OCI-LY7 (cell line): ENCODE results near the gene HGFAC. TPM values are rescaled to one million over a fixed set of nuclear protein-coding genes. Genes with fewer than 3 reads are reported as not detected.

Experiments used
- BruUV-seq: library from RNA; stranded (reverse); fragments of 400-500 nt; replicated peaks from 2 replicates; lab custom pipeline; 2021; lab: Mats Ljungman, UMichigan
- CTCF ChIA-PET: fragments of 300-600 bp; sonication (Branson Sonifier 250); formaldehyde crosslinking; loops from one replicate; lab custom pipeline; 2022; ENCODE audit warnings: antibody characterized with exemption; ENCODE audit not compliant: unreplicated experiment; lab: Charles Lee
- POLR2A ChIA-PET: fragments of 300-600 bp; sonication (Branson Sonifier 250); formaldehyde crosslinking; loops from one replicate; lab custom pipeline; 2022; ENCODE audit warnings: antibody characterized with exemption; lab: Charles Lee
- DNase-seq: peaks from one replicate; pipeline ENCODE4 v3.0.0-alpha.2; 2015; ENCODE audit warnings: low spot score
- H2AFZ ChIP-seq: fragments of 200-600 bp; sonication (generic), shearing (Covaris generic); 2 replicates; pipeline ENCODE4 v1.6.1; 2014; ENCODE audit warnings: mild to moderate bottlenecking, antibody characterized with exemption, low read length, moderate library complexity
- H3K27ac ChIP-seq: fragments of 200-600 bp; sonication (generic); 2 replicates; pipeline ENCODE4 v1.5.1; 2014; ENCODE audit warnings: mixed run types, low read depth, mild to moderate bottlenecking, moderate library complexity, low read length, inconsistent platforms; ENCODE audit not compliant: poor library complexity, severe bottlenecking
- H3K36me3 ChIP-seq: fragments of 200-600 bp; sonication (generic); 2 replicates; pipeline ENCODE4 v1.6.1; 2014; ENCODE audit warnings: mild to moderate bottlenecking, antibody characterized with exemption, low read length, moderate library complexity, mixed read lengths; ENCODE audit not compliant: insufficient read depth
- H3K4me1 ChIP-seq: fragments of 200-600 bp; sonication (generic); 2 replicates; pipeline ENCODE4 v1.5.1; 2014; ENCODE audit warnings: mild to moderate bottlenecking, low read length; ENCODE audit not compliant: insufficient read depth, poor library complexity, severe bottlenecking
- H3K4me2 ChIP-seq: fragments of 200-600 bp; sonication (generic); 2 replicates; pipeline ENCODE4 v1.6.1; 2014; ENCODE audit warnings: mild to moderate bottlenecking, low read length
- H3K4me3 ChIP-seq: fragments of 200-600 bp; sonication (generic); 2 replicates; pipeline ENCODE4 v1.5.1; 2014; ENCODE audit warnings: mild to moderate bottlenecking, low read depth, low read length; ENCODE audit not compliant: poor library complexity, severe bottlenecking
- H3K79me2 ChIP-seq: fragments of 200-600 bp; sonication (generic); 2 replicates; pipeline ENCODE4 v1.6.1; 2016; ENCODE audit warnings: low read depth, mild to moderate bottlenecking, low read length, moderate library complexity, mixed read lengths; ENCODE audit not compliant: insufficient read depth
- H3K9me2 ChIP-seq: fragments of 200-600 bp; sonication (generic); 2 replicates; pipeline ENCODE4 v1.6.1; 2016; ENCODE audit warnings: mild to moderate bottlenecking, low read length, mixed read lengths; ENCODE audit not compliant: insufficient read depth
- H3K9me3 ChIP-seq: fragments of 200-600 bp; sonication (generic); 2 replicates; pipeline ENCODE4 v1.6.1; 2014; ENCODE audit warnings: mild to moderate bottlenecking, mixed run types, low read length, mixed read lengths
- H4K20me1 ChIP-seq: fragments of 200-600 bp; sonication (generic); 2 replicates; pipeline ENCODE4 v1.6.1; 2014; ENCODE audit warnings: mild to moderate bottlenecking, antibody characterized with exemption, low read length, moderate library complexity, mixed read lengths; ENCODE audit not compliant: insufficient read depth
- CTCF ChIP-seq: fragments of 200-600 bp; sonication (generic); conservative IDR thresholded peaks from 2 replicates; pipeline ENCODE4 v1.5.1; 2014; ENCODE audit warnings: mild to moderate bottlenecking, antibody characterized with exemption, low read length, moderate library complexity, mixed read lengths
- EZH2phosphoT487 ChIP-seq: fragments of 200-600 bp; sonication (generic); IDR thresholded peaks from 2 replicates; pipeline ENCODE4 v1.6.1; 2018; ENCODE audit warnings: low read depth, borderline replicate concordance, mild to moderate bottlenecking, mixed run types, antibody characterized with exemption, low read length, moderate library complexity, mixed read lengths
- intact Hi-C: fragments of 100-400 bp; cut with micrococcal nuclease; formaldehyde crosslinking; loops from one replicate; pipeline ENCODE4 v1.10.0; 2022; ENCODE audit not compliant: unreplicated experiment
- total RNA-seq, 2 experiments: library from RNA; depleted of rRNA in 1 of 2; stranded (reverse); fragments of >200 nt in 1 of 2; shearing (Covaris generic) in 1 of 2; gene quantifications; 2 replicates each; pipeline ENCODE4 v1.2.3, GENCODE V29; 2014 to 2022

HGFAC gene
- total RNA-seq, 2 experiments from 2014 or later: not detected

DNA sequence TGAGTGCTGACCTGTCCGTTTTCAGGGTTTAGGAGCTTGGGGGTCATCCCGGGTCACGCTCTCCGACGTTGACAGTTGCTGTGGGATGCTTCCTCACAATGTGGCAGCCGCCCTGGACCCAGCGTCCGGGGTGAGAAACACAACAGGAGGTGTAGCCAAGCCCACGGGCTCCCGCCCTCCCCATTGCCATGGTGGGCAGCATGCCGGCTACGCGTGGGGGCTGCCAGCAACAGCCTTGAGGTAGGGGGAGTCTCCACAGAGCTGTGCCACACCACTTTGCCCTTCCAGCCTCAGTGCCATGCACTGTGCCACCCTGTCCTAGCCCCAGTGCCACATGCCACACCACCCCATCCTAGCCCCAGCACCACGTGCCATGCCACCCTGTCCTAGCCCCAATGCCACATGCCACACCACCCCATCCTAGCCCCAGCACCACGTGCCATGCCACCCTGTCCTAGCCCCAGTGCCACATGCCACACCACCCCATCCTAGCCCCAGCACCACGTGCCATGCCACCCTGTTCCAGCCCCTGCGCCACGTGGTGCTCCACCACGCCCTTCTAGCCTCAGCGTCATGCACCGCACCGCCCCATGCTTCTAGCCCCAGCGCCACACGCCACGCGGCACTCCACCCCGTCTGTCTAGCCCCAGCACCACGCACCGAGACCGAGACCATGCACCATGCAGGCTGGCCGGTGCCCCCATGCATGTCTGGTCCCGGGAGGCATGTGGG lies 8.5 kb upstream of the HGFAC start:
- no TSS peak for BruUV-seq
- no peaks in the 10 kb centered on the region for H3K9me2 ChIP-seq
- H3K4me1 ChIP-seq: no peaks in the 10 kb centered on the region
- ChIA-PET POLR2A (interaction anchor here (0.5 kb wide), 1 partner anchor 1382 kb away, joined by 3 read pairs; no protein-coding TSS in a partner anchor), CTCF (no interaction called here)
- H3K4me3 ChIP-seq: no peak overlapping the region
- TF ChIP-seq CTCF (no peak), EZH2phosphoT487 (no peak)
- DNase-seq: no peak
- no peaks in the 10 kb centered on the region for H3K9me3 ChIP-seq
- no peak overlapping the region for H2AFZ ChIP-seq
- no peaks in the 10 kb centered on the region for H3K79me2 ChIP-seq
- H4K20me1 ChIP-seq: no peaks in the 10 kb centered on the region
- intact Hi-C loops: no loop called here
- no peak overlapping the region for H3K27ac ChIP-seq
- H3K4me2 ChIP-seq: no peak overlapping the region
- H3K36me3 ChIP-seq: no peaks in the 10 kb centered on the region

DNA sequence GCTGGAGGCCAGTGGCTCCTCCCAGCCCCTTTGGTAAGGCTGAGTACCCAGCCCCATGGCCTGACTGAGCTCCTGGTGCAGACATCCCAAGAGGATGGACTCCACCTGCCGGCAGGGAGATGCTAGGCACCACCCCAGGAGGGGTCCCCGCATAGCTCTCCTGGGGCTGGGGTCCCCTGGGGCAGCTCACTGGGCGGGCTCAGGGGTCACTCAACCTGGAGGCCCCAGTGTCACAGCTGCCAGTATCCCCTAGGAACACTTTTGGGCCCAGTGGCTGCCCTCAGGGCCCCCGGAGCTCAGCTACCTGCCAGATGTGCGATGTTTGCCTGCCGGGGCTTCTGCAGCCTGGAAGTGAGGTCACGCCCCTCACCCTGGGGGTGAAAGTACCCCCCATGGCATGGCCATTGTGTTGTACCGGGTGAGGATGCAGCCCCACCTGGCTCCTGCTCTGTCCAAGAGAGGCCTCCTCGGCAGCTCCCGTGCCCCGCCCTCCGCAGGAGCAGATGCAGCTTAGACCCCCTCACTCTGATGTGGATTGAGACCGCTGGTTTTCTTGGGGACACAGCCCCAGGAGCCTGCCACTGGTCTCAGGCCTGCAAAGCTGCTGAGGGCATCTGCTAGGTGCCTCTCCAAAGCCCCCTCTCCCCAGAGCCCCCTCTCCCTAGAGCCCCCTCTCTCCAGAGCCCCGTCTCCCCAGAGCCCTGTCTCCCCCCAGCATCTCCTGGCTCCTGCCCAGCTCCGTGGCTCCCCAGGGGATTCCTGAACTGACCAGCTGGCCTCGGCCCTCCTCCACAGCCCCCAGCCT lies 6.7 kb upstream of the HGFAC start:
- TF ChIP-seq EZH2phosphoT487 (no peak), CTCF (peak; percentile 34; the same call in 1 of the 2 replicates)
- H3K4me1 ChIP-seq: no peaks in the 10 kb centered on the region
- H3K36me3 ChIP-seq: no peaks in the 10 kb centered on the region
- ChIA-PET POLR2A (no interaction called here), CTCF (interaction anchor here (0.5 kb wide), 1 partner anchor 31 kb away, joined by 3 read pairs; no protein-coding TSS in a partner anchor)
- no peaks in the 10 kb centered on the region for H3K9me3 ChIP-seq
- no peaks in the 10 kb centered on the region for H3K79me2 ChIP-seq
- DNase-seq: peak; percentile 17
- intact Hi-C loops: loop anchor here (2.0 kb wide), 1 partner anchor 88 kb away; no protein-coding TSS in a partner anchor
- no peak overlapping the region for H3K4me2 ChIP-seq
- H3K9me2 ChIP-seq: no peaks in the 10 kb centered on the region
- H3K27ac ChIP-seq: no peak overlapping the region
- H3K4me3 ChIP-seq: no peak overlapping the region
- BruUV-seq: no TSS peak
- no peaks in the 10 kb centered on the region for H4K20me1 ChIP-seq
- H2AFZ ChIP-seq: no peak overlapping the region

GRCh38 chr4:3435686-3435956 lies 6.1 kb upstream of the HGFAC start:
- Histone ChIP-seq H2AFZ (no peak overlapping the region), H3K9me2 (no peaks in the 10 kb centered on the region), H3K4me2 (no peak overlapping the region), H3K27ac (no peak overlapping the region), H3K9me3 (no peaks in the 10 kb centered on the region), H4K20me1 (no peaks in the 10 kb centered on the region), H3K36me3 (no peaks in the 10 kb centered on the region), H3K79me2 (no peaks in the 10 kb centered on the region), H3K4me1 (no peaks in the 10 kb centered on the region), H3K4me3 (no peak overlapping the region)
- no peak for TF ChIP-seq EZH2phosphoT487
- TF ChIP-seq CTCF: no peak
- intact Hi-C loops: loop anchor here (2.0 kb wide), 1 partner anchor 89 kb away; no protein-coding TSS in a partner anchor
- ChIA-PET POLR2A (no interaction called here), CTCF (no interaction called here)
- no peak for DNase-seq
- no TSS peak for BruUV-seq
